HCT116 (cell line): ENCODE data around the gene CA10. TPM values are rescaled to one million over a fixed set of nuclear protein-coding genes. Genes with fewer than 3 reads are reported as not detected.

Experiments
- ATAC-seq: fragments of 200-7000 bp; cut with Tn5 transposase; 2 replicates; pipeline ENCODE4 v1.9.1; 2020; ENCODE audit warnings: mild to moderate bottlenecking, moderate library complexity
- BruUV-seq: library from RNA; stranded (reverse); fragments of 400-500 nt; replicated peaks from 2 replicates; lab custom pipeline; 2021; lab: Mats Ljungman, UMichigan
- CTCF ChIA-PET: fragments of 300-600 bp; sonication (Branson Sonifier 250); formaldehyde crosslinking; loops from one replicate; lab custom pipeline; 2021; ENCODE audit warnings: antibody characterized with exemption; lab: Charles Lee
- POLR2A ChIA-PET: fragments of 300-600, 350-600 bp; sonication (Branson Sonifier 250); formaldehyde crosslinking; loops from one replicate; lab custom pipeline; 2021; ENCODE audit warnings: antibody characterized with exemption; lab: Charles Lee
- RAD21 ChIA-PET, 2 experiments: fragments of 300-600 bp; sonication (Branson Sonifier 250); formaldehyde crosslinking; loops; one replicate each; lab custom pipeline; 2023; ENCODE audit warnings: low total read pairs in 2 of 2; ENCODE audit not compliant: uncharacterized antibody in 2 of 2, unreplicated experiment in 2 of 2, low non-redundant PET in 1 of 2; lab: Charles Lee
- DNase-seq: peaks from one replicate; pipeline ENCODE4 v3.0.0-alpha.2; 2010; ENCODE audit warnings: low read depth, low spot score
- H2AFZ ChIP-seq: fragments of 200-600 bp; shearing (Covaris generic), sonication (generic); 2 replicates; pipeline ENCODE4 v1.6.1; 2017; ENCODE audit warnings: low read depth, mixed run types, mixed read lengths, antibody characterized with exemption, low read length; ENCODE audit not compliant: poor library complexity, severe bottlenecking
- H3K27ac ChIP-seq: 2 replicates; pipeline ENCODE4 v1.5.1; 2012; ENCODE audit warnings: low read depth, low read length
- H3K27me3 ChIP-seq: fragments of 200-600 bp; sonication (generic); 2 replicates; pipeline ENCODE4 v1.6.1; 2016; ENCODE audit warnings: mixed run types, low read length, mixed read lengths; ENCODE audit not compliant: insufficient read depth
- H3K36me3 ChIP-seq, 2 experiments: fragments of 200-500 bp in 1 of 2; fragments of 200-600 bp in 1 of 2; sonication (Bioruptor generic) in 1 of 2; sonication (generic) in 1 of 2; 2 replicates each; pipeline versions ENCODE4 v1.5.1 to v1.6.1; 2014 to 2016; ENCODE audit warnings: low read length in 2 of 2, inconsistent platforms in 1 of 2, mixed read lengths in 1 of 2, mixed run types in 1 of 2; ENCODE audit not compliant: insufficient read depth in 2 of 2, control insufficient read depth in 1 of 2
- H3K4me1 ChIP-seq, 2 experiments: fragments of 200-600 bp in 1 of 2; sonication (generic) in 1 of 2; 2 replicates each; pipeline versions ENCODE4 v1.5.1 to v1.6.1; 2012 to 2017; ENCODE audit warnings: low read length in 2 of 2, inconsistent platforms in 1 of 2, mild to moderate bottlenecking in 1 of 2, mixed read lengths in 1 of 2, mixed run types in 1 of 2, moderate library complexity in 1 of 2; ENCODE audit not compliant: insufficient read depth in 2 of 2, control insufficient read depth in 1 of 2
- H3K4me2 ChIP-seq: fragments of 200-600 bp; sonication (generic); 2 replicates; pipeline ENCODE4 v1.6.1; 2017; ENCODE audit warnings: mixed run types, low read length, mixed read lengths
- H3K4me3 ChIP-seq, 2 experiments: fragments of 200-600 bp in 1 of 2; sonication (generic) in 1 of 2; replicated peaks in 1 of 2; 2 replicates each; pipeline ENCODE4 v1.5.1; 2011 to 2016; ENCODE audit warnings: low read length in 2 of 2, control low read depth in 1 of 2, low read depth in 1 of 2, mild to moderate bottlenecking in 1 of 2, mixed read lengths in 1 of 2, mixed run types in 1 of 2
- H3K79me2 ChIP-seq: fragments of 200-600 bp; sonication (generic); 2 replicates; pipeline ENCODE4 v1.6.1; 2017; ENCODE audit warnings: mild to moderate bottlenecking, mixed run types, low read length, moderate library complexity, mixed read lengths; ENCODE audit not compliant: insufficient read depth
- H3K9ac ChIP-seq: fragments of 200-600 bp; sonication (generic); 2 replicates; pipeline ENCODE4 v1.6.1; 2016; ENCODE audit warnings: low read length, mixed read lengths
- H3K9me2 ChIP-seq: fragments of 200-600 bp; sonication (generic), shearing (Covaris generic); 2 replicates; pipeline ENCODE4 v1.6.1; 2017; ENCODE audit warnings: mixed run types, mild to moderate bottlenecking, moderate library complexity; ENCODE audit not compliant: insufficient read depth
- H3K9me3 ChIP-seq, 2 experiments: fragments of 200-500 bp in 1 of 2; fragments of 200-600 bp in 1 of 2; sonication (Bioruptor generic) in 1 of 2; sonication (generic) in 1 of 2; 2 replicates each; pipeline ENCODE4 v1.6.1; 2014 to 2017; ENCODE audit warnings: low read length in 2 of 2, mixed read lengths in 2 of 2, inconsistent platforms in 1 of 2, low read depth in 1 of 2, mild to moderate bottlenecking in 1 of 2, mixed run types in 1 of 2, moderate library complexity in 1 of 2; ENCODE audit not compliant: control insufficient read depth in 1 of 2, insufficient read depth in 1 of 2
- H4K20me1 ChIP-seq: fragments of 200-600 bp; sonication (generic), shearing (Covaris generic); 2 replicates; pipeline ENCODE4 v1.6.1; 2017; ENCODE audit warnings: mixed run types, mild to moderate bottlenecking, moderate library complexity; ENCODE audit not compliant: insufficient read depth
- CBX3 ChIP-seq: IDR thresholded peaks from 2 replicates; pipeline ENCODE4 v1.6.1; 2012; ENCODE audit warnings: low read depth
- CEBPB ChIP-seq: IDR thresholded peaks from 2 replicates; pipeline ENCODE4 v1.6.1; 2012; ENCODE audit warnings: low read depth
- EGR1 ChIP-seq: IDR thresholded peaks from 2 replicates; pipeline ENCODE4 v1.6.1; 2012; ENCODE audit warnings: low read depth
- ELF1 ChIP-seq: IDR thresholded peaks from 2 replicates; pipeline ENCODE4 v1.6.1; 2012; ENCODE audit warnings: low read depth, borderline replicate concordance
- EZH2 ChIP-seq: fragments of 200-600 bp; sonication (generic); IDR thresholded peaks from 2 replicates; pipeline ENCODE4 v1.6.1; 2017; ENCODE audit warnings: antibody characterized with exemption, mixed run types
- EZH2phosphoT487 ChIP-seq: fragments of 200-600 bp; IDR thresholded peaks from 2 replicates; pipeline ENCODE4 v1.6.1; 2018; ENCODE audit warnings: antibody characterized with exemption, borderline replicate concordance
- FOSL1 ChIP-seq: IDR thresholded peaks from 2 replicates; pipeline ENCODE4 v1.6.1; 2012; ENCODE audit warnings: low read depth
- JUND ChIP-seq: IDR thresholded peaks from 2 replicates; pipeline ENCODE4 v1.6.1; 2012
- POLR2AphosphoS5 ChIP-seq: IDR thresholded peaks from 2 replicates; pipeline ENCODE4 v1.6.1; 2011; ENCODE audit warnings: mild to moderate bottlenecking, low read depth, low read length, moderate library complexity
- REST ChIP-seq: IDR thresholded peaks from 2 replicates; pipeline ENCODE4 v1.6.1; 2012; ENCODE audit warnings: low read depth
- SIN3A ChIP-seq: IDR thresholded peaks from 2 replicates; pipeline ENCODE4 v1.6.1; 2012; ENCODE audit warnings: low read depth
- SRF ChIP-seq: IDR thresholded peaks from 2 replicates; pipeline ENCODE4 v1.6.1; 2012; ENCODE audit warnings: low read depth
- YY1 ChIP-seq: IDR thresholded peaks from 2 replicates; pipeline ENCODE4 v1.6.1; 2011; ENCODE audit warnings: low read length, low read depth, moderate library complexity, mild to moderate bottlenecking; ENCODE audit not compliant: insufficient replicate concordance; ENCODE audit errors: extremely low read depth
- ZFX ChIP-seq: fragments of 450-650 bp; IDR thresholded peaks from 2 replicates; pipeline ENCODE4 v1.6.1; 2017
- ZNF274 ChIP-seq: fragments of 200-500 bp; sonication (Bioruptor generic); IDR thresholded peaks from 2 replicates; pipeline ENCODE4 v1.6.1; 2014; ENCODE audit warnings: mild to moderate bottlenecking, low read depth, low read length, inconsistent platforms
- intact Hi-C: fragments of 100-400 bp; cut with micrococcal nuclease; formaldehyde crosslinking; loops from 2 replicates; pipeline ENCODE4 v1.10.0; 2022
- total RNA-seq: library from RNA; stranded (reverse); gene quantifications from one replicate; pipeline ENCODE4 v1.2.1, GENCODE V29; 2021; ENCODE audit not compliant: unreplicated experiment
- TF ChIP-seq, protein P1 (sequence below), 3 experiments: fragments of 200-600 bp in 1 of 3; sonication (generic) in 1 of 3; IDR thresholded peaks in 2 of 3; conservative IDR thresholded peaks in 1 of 3; 2 replicates each; pipeline ENCODE4 v1.5.1; 2012 to 2017; ENCODE audit warnings: low read depth in 2 of 3, low read length in 2 of 3, antibody characterized with exemption in 1 of 3, borderline replicate concordance in 1 of 3, control low read depth in 1 of 3, mild to moderate bottlenecking in 1 of 3, mixed read lengths in 1 of 3, mixed run types in 1 of 3, moderate library complexity in 1 of 3; ENCODE audit not compliant: insufficient read depth in 1 of 3
- TF ChIP-seq, protein P2 (sequence below): IDR thresholded peaks from 2 replicates; pipeline ENCODE4 v1.6.1; 2011; ENCODE audit warnings: mild to moderate bottlenecking, low read length, moderate library complexity; ENCODE audit not compliant: insufficient replicate concordance; ENCODE audit errors: extremely low read depth
- TF ChIP-seq, protein P3 (sequence below): IDR thresholded peaks from 2 replicates; pipeline ENCODE4 v1.6.1; 2012
- TF ChIP-seq, protein P4 (sequence below): IDR thresholded peaks from 2 replicates; pipeline ENCODE4 v1.6.1; 2012

The CA10 gene
- total RNA-seq, 1 experiment from 2014 or later: not detected

- no peaks in the 10 kb centered on the region for H3K9me3 ChIP-seq
- RAD21 ChIA-PET: no interaction called here
- no peak for DNase-seq
- no peak for TF ChIP-seq POLR2AphosphoS5
- no peak for TF ChIP-seq JUND
- TF ChIP-seq EZH2: no peak
- no peak for TF ChIP-seq REST
- TF ChIP-seq CEBPB: no peak
- no peak for TF ChIP-seq ZFX
- TF ChIP-seq EZH2phosphoT487: no peak
- no peak for TF ChIP-seq SRF
- TF ChIP-seq, protein P1, sequence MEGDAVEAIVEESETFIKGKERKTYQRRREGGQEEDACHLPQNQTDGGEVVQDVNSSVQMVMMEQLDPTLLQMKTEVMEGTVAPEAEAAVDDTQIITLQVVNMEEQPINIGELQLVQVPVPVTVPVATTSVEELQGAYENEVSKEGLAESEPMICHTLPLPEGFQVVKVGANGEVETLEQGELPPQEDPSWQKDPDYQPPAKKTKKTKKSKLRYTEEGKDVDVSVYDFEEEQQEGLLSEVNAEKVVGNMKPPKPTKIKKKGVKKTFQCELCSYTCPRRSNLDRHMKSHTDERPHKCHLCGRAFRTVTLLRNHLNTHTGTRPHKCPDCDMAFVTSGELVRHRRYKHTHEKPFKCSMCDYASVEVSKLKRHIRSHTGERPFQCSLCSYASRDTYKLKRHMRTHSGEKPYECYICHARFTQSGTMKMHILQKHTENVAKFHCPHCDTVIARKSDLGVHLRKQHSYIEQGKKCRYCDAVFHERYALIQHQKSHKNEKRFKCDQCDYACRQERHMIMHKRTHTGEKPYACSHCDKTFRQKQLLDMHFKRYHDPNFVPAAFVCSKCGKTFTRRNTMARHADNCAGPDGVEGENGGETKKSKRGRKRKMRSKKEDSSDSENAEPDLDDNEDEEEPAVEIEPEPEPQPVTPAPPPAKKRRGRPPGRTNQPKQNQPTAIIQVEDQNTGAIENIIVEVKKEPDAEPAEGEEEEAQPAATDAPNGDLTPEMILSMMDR (IDR thresholded peaks at IDR 0.05 in 2 of 3, conservative IDR thresholded peaks at IDR 0.05 in 1 of 3; ENCODE audit: borderline replicate concordance in 1 of 3, insufficient read depth in 1 of 3, low read depth in 2 of 3, low read length in 2 of 3): no peak
- TF ChIP-seq, protein P2, sequence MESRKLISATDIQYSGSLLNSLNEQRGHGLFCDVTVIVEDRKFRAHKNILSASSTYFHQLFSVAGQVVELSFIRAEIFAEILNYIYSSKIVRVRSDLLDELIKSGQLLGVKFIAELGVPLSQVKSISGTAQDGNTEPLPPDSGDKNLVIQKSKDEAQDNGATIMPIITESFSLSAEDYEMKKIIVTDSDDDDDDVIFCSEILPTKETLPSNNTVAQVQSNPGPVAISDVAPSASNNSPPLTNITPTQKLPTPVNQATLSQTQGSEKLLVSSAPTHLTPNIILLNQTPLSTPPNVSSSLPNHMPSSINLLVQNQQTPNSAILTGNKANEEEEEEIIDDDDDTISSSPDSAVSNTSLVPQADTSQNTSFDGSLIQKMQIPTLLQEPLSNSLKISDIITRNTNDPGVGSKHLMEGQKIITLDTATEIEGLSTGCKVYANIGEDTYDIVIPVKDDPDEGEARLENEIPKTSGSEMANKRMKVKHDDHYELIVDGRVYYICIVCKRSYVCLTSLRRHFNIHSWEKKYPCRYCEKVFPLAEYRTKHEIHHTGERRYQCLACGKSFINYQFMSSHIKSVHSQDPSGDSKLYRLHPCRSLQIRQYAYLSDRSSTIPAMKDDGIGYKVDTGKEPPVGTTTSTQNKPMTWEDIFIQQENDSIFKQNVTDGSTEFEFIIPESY: no peak
- no peak for TF ChIP-seq FOSL1
- TF ChIP-seq CBX3: no peak
- TF ChIP-seq EGR1: no peak
- TF ChIP-seq SIN3A: no peak
- no peak for TF ChIP-seq ELF1
- TF ChIP-seq, protein P3, sequence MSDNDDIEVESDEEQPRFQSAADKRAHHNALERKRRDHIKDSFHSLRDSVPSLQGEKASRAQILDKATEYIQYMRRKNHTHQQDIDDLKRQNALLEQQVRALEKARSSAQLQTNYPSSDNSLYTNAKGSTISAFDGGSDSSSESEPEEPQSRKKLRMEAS: no peak
- no peak for TF ChIP-seq YY1
- TF ChIP-seq ZNF274: no peak
- TF ChIP-seq, protein P4, sequence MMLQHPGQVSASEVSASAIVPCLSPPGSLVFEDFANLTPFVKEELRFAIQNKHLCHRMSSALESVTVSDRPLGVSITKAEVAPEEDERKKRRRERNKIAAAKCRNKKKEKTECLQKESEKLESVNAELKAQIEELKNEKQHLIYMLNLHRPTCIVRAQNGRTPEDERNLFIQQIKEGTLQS: no peak
- intact Hi-C loops: no loop called here
- H3K9ac ChIP-seq: no peak overlapping the region
- CTCF ChIA-PET: no interaction called here
- H3K9me2 ChIP-seq: no peaks in the 10 kb centered on the region
- no peaks in the 10 kb centered on the region for H3K79me2 ChIP-seq
- BruUV-seq: no TSS peak
- H3K4me3 ChIP-seq: no peak overlapping the region
- H2AFZ ChIP-seq: no peak overlapping the region
- no peaks in the 10 kb centered on the region for H3K4me1 ChIP-seq
- H3K4me2 ChIP-seq: no peak overlapping the region
- no peaks in the 10 kb centered on the region for H3K27me3 ChIP-seq
- H3K27ac ChIP-seq: no peak overlapping the region
- no peak for ATAC-seq
- POLR2A ChIA-PET: no interaction called here
- H4K20me1 ChIP-seq: no peaks in the 10 kb centered on the region
- no peaks in the 10 kb centered on the region for H3K36me3 ChIP-seq
Observed at GRCh38 chr17:51803161-51803560, 355.4 kb downstream of the CA10 start.
